Dendritic cell treated with granulocyte-macrophage colony-stimulating factor and Interleukin-4, amounts not matched to agents 40 ng/mL and 50 ng/mL, for 4 days (primary cell): ENCODE data around the gene ZNRF1.
"Not testable (repeated sequence)": the region's sequence is repeated elsewhere in the genome, so short reads cannot be mapped to it uniquely, and the experiment has no call there.

Experiments
- H3K27ac Mint-ChIP-seq: one replicate; pipeline ENCODE4 v1.8.0; 2022; ENCODE audit warnings: mild to moderate bottlenecking, mixed read lengths
- H3K27me3 Mint-ChIP-seq: one replicate; pipeline ENCODE4 v1.8.0; 2022; ENCODE audit warnings: mild to moderate bottlenecking, mixed read lengths
- H3K36me3 Mint-ChIP-seq: one replicate; pipeline ENCODE4 v1.8.0; 2022; ENCODE audit warnings: low read depth, mixed read lengths
- H3K4me1 Mint-ChIP-seq: one replicate; pipeline ENCODE4 v1.8.0; 2022; ENCODE audit warnings: low read depth, mixed read lengths
- H3K4me3 Mint-ChIP-seq: one replicate; pipeline ENCODE4 v1.8.0; 2022; ENCODE audit warnings: mild to moderate bottlenecking, moderate library complexity, mixed read lengths
- H3K9me3 Mint-ChIP-seq: one replicate; pipeline ENCODE4 v1.8.0; 2022; ENCODE audit warnings: mixed read lengths
- intact Hi-C: fragments of 100-400 bp; cut with micrococcal nuclease; formaldehyde crosslinking; loops from one replicate; pipeline ENCODE4 v1.15.0; 2022

ZNRF1 gene

DNA sequence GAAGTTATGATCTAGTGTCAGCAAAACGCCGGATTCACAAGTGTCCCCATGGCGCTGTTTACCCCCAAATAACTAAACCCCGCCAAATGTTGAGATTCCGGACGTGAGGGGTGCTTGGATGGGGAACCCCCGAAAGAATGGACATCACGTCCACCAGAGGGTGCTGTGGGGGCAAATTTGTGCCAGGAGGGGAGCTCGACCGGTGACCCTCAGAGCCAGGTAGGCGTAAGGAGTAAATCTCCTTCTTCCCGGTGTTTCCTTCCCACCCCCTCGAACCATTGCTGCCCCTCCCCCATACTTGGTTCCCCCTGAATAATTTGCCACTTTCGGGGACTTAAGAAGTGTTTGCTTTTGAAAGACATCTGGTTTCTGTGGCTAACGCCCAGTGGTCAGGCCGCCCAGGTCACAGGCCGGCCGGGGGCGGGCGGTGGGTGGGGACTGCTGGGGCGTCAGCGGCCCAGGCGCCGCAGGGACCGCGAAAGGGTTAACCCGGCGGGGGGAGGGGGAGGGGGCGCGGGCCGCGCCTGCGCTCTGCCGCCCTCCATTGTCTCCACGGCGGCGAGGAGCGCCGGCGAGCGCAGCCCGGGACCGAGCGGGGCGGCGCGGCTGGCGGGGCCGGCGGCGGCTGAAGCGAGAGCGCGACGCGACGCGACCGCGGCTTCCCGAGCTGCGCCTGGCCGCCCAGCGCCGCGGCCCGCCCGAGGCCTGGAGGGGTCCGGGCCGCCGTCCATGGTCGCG, at the start of gene ZNRF1:
TSS of gene ZNRF1 (plus strand) at position 544 of the 738 bp plus-strand sequence. CDS start 648 bp downstream, outside the sequence.
- Mint-ChIP-seq H3K27ac (peak within 1 kb of the TSS; percentile 78), H3K4me1 (peaks cover 50% of the 10 kb centered on the region), H3K9me3 (no peaks in the 10 kb centered on the region), H3K4me3 (peak within 1 kb of the TSS; percentile 85), H3K27me3 (peaks cover 26% of the 10 kb centered on the region), H3K36me3 (peaks cover 12% of the 10 kb centered on the region)
- intact Hi-C loops: loop anchor here (1.0 kb wide), 1 partner anchor 113 kb away; no protein-coding TSS in a partner anchor

DNA sequence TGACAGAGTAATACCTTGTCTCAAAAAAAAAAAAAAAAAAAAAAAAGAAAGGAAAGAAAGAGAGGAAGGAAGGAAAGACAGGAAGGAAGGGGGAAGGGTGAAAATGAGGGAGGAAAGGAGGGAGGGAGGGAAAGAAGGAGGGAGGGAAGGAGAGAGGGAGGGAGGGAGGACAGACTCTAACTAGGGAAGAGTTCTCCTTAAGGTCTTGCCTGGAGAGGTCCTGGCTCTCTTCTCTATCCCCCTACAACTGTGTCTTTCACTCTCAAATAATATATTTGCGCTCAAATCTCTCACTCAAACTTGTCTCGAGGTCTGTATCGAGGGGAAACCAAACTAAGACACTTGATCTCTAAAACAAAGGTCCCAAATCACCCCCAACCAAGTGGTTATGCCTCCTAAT, 49.5 kb upstream of the ZNRF1 start:
- H3K4me1 Mint-ChIP-seq: peaks cover 4% of the 10 kb centered on the region
- intact Hi-C loops: no loop called here
- H3K36me3 Mint-ChIP-seq: peaks cover 91% of the 10 kb centered on the region
- no peak overlapping the region for H3K27ac Mint-ChIP-seq
- H3K9me3 Mint-ChIP-seq: no peaks in the 10 kb centered on the region
- H3K4me3 Mint-ChIP-seq: no peak overlapping the region
- H3K27me3 Mint-ChIP-seq: no peaks in the 10 kb centered on the region

DNA sequence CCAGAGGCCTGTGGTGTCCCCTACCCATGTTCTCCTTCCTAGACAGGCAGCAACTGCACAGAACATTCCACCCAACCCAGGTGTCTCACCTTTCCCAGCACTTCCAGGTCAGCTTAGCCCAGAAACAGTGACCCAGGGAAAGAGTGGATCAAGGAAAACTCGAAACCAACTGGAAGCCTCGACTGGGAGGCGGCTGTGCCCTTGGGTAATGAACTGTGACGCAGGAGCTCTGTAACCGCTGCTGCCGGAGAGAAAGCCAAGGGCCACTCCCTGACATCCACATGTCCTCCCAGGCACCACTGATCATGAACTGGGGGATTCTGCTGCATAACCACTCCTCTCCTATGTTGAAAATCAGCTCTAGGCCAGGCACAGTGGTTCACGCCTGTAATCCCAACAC, 48.3 kb upstream of the ZNRF1 start:
- Mint-ChIP-seq H3K36me3 (peaks cover 90% of the 10 kb centered on the region), H3K4me1 (peaks cover 4% of the 10 kb centered on the region), H3K27ac (no peak overlapping the region), H3K4me3 (no peak overlapping the region), H3K27me3 (no peaks in the 10 kb centered on the region), H3K9me3 (no peaks in the 10 kb centered on the region)
- intact Hi-C loops: no loop called here

DNA sequence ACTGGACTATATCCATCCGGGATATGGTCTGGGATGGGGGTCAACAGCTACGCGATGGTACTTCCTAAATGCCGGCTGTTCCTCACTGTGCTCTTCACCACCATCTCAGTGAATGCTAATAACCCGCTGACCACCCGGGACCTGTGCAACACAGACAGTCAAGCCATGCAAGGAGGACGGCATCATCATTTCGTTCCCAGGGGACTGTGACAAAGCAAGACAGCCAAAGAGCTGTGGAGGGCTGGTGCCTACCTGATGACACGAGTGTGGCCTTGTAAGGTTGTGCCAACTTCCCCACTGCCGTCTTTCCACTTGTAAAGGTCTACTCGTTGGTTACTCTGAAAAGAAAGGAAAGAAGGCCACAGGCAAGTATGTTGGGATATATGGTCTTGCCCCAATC, 47.6 kb upstream of the ZNRF1 start:
- peaks cover 4% of the 10 kb centered on the region for H3K4me1 Mint-ChIP-seq
- intact Hi-C loops: no loop called here
- H3K27ac Mint-ChIP-seq: no peak overlapping the region
- no peaks in the 10 kb centered on the region for H3K9me3 Mint-ChIP-seq
- no peak overlapping the region for H3K4me3 Mint-ChIP-seq
- peaks cover 91% of the 10 kb centered on the region for H3K36me3 Mint-ChIP-seq
- no peaks in the 10 kb centered on the region for H3K27me3 Mint-ChIP-seq

DNA sequence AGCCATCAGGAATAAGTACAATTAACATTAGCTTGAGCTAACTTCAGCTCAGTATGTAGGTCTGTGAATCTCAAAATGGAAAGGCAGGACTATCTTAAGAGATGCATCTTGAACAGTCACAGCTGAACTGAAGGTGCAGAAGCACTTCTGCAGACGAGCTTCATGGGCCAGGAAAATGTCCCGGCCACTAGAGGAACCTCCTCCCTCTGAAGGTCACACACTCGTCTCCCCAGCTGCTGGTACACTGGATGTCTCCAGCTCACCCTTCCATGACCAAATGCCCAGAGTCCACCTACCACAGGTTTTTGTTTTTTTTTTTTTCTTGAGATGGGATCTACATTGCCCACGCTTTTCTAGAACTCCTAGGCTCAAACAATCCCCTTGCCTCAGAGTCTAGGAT, 47.1 kb upstream of the ZNRF1 start:
- intact Hi-C loops: no loop called here
- Mint-ChIP-seq H3K4me3 (no peak overlapping the region), H3K27me3 (no peaks in the 10 kb centered on the region), H3K9me3 (no peaks in the 10 kb centered on the region), H3K27ac (no peak overlapping the region), H3K4me1 (peaks cover 4% of the 10 kb centered on the region), H3K36me3 (peaks cover 91% of the 10 kb centered on the region)

DNA sequence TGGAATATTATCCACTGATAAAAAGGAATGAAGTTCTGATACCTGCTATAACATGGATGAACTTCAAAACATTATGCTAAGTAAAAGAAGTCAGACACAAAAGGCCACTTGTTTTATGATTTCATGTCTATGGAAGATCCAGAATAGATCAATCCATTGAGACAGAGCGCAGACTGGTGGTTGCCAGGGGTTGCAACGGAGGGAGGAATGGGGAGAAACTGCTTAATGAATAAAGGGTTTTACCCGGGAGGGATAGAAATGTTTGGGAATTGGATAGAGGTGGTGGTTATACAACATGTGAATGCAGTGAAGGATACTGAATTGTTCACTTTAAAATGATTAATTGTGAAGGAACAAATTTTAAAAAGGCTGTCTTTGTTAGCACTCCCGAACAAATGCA, 44.1 kb upstream of the ZNRF1 start:
- Mint-ChIP-seq H3K4me1 (no peaks in the 10 kb centered on the region), H3K9me3 (no peaks in the 10 kb centered on the region), H3K36me3 (peaks cover 88% of the 10 kb centered on the region), H3K27ac (no peak overlapping the region), H3K4me3 (no peak overlapping the region), H3K27me3 (no peaks in the 10 kb centered on the region)
- intact Hi-C loops: no loop called here

DNA sequence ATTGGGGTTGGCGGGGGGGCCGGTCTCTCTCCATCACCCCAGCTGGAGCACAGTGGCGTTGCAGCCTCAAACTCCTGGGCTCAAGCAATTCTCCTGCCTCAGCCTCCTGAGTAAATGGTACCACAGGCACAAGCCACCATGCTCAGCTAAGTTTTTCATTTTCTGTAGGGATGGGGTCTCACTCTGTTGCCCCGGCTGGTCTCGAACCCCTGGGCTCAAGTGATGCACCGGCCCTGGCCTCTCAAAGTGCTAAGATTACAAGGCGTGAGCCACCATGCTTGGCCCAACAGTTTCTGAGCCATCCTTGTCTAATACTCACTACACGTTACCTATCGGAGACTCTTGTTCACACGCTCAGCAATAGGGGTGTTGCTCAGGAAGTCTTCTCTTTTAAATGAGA, 25.5 kb upstream of the ZNRF1 start:
- H3K27ac Mint-ChIP-seq: no peak overlapping the region
- intact Hi-C loops: no loop called here
- H3K4me1 Mint-ChIP-seq: peaks cover 13% of the 10 kb centered on the region
- no peaks in the 10 kb centered on the region for H3K27me3 Mint-ChIP-seq
- peaks cover 21% of the 10 kb centered on the region for H3K36me3 Mint-ChIP-seq
- no peak overlapping the region for H3K4me3 Mint-ChIP-seq
- H3K9me3 Mint-ChIP-seq: no peaks in the 10 kb centered on the region

DNA sequence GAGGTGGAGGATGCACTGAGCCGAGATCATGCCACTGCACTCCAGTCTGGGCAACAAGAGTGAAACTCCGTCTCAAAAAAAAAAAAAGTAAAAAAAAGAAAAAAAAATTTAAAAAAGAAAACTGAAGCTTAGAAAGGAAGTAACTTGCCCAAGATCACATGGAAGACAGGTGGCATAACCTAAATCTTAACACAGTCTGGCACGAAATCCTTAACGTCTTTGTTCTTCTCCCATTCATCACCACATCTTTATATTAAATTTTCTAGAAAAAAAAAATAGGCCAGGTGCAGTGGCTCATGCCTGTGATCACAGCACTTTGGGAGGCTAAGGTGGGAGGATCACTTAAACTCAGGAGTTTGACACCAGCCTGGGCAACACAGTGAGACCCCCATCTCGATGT, 23.2 kb upstream of the ZNRF1 start:
- H3K4me3 Mint-ChIP-seq: no peak overlapping the region
- H3K27ac Mint-ChIP-seq: no peak overlapping the region
- no peaks in the 10 kb centered on the region for H3K9me3 Mint-ChIP-seq
- H3K4me1 Mint-ChIP-seq: peaks cover 5% of the 10 kb centered on the region
- peaks cover 26% of the 10 kb centered on the region for H3K36me3 Mint-ChIP-seq
- intact Hi-C loops: no loop called here
- no peaks in the 10 kb centered on the region for H3K27me3 Mint-ChIP-seq

DNA sequence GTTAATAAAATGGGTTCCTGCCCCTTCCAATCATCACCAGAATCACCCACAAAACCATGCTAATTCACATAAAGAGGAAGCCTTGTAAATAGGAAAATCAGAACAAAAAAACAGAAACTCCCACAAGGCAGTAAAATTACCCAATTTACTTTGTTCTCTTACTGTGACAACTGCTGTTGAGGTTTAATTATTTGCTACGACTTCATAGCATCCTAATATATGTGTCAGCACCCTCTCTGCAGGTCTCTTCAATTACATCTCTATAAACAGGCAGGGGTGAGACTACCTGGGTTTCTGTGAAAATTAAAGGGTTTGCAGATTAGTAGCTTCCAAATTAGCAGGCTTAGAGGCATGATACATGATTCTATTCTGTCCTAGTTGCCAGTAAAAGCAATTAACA, 16.6 kb upstream of the ZNRF1 start:
- H3K27me3 Mint-ChIP-seq: no peaks in the 10 kb centered on the region
- H3K4me1 Mint-ChIP-seq: peaks cover 22% of the 10 kb centered on the region
- peaks cover 16% of the 10 kb centered on the region for H3K36me3 Mint-ChIP-seq
- intact Hi-C loops: no loop called here
- H3K9me3 Mint-ChIP-seq: no peaks in the 10 kb centered on the region
- H3K4me3 Mint-ChIP-seq: no peak overlapping the region
- H3K27ac Mint-ChIP-seq: no peak overlapping the region

DNA sequence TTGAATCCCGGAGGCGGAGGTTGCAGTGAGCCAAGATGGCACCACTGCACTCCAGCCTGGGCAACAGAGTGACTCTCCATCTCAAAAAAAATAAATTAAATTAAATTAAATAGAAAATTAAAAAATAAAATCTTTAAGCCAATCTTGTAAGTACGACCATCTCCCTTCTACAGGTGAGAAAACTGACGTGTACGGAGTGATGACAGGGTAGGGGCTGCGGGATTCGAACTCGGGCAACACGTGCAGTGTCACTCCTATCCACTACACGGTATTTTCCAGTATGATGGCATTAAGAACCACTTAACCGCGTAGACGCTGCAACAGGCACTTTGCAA, 14.7 kb upstream of the ZNRF1 start:
- Mint-ChIP-seq H3K9me3 (no peaks in the 10 kb centered on the region), H3K27ac (peak overlapping the region; percentile 82)

DNA sequence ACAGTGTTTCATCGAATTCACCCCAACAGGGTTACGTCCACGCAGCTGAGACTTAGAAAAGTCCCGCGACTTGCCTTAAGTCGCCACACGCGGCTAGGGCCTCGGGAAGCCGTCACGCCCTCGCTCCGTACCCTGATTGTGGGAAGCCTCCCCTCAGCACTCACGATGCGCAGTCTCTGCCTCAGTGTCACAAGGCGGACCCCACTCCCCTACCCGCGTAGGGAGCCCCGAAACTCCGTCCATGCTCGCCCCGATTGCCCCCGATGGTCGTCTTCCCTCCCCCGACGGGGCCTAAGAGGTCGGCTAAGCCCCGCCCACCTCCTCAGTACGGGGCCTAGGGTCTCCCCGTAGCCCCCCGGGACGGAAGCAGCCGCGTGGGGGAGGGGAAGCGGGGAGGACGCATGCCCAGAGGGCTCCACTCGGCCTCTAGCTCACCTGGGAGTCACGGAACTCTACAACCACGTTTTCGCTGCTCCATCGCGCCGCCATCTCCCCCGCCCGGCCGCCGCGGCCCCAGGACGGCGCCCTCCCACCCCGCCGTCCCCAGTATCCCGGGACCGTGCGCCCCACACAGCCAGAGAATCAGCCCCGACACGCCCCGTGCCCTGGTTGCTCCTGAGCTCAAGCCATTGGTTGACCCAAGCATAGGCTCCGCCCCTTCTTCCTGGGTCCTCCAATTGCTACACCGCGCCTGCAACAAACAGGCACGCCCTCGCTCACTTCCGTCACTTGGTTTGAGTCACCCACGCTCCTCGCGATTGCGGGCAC, 14.1 kb upstream of the ZNRF1 start, which contains the start of gene WDR59:
TSS of gene WDR59 (minus strand) at position 595 of the 768 bp plus-strand sequence. CDS start at position 489, 106 bp downstream.
- H3K9me3 Mint-ChIP-seq: no peaks in the 10 kb centered on the region
- intact Hi-C loops: loop anchor here (1.0 kb wide), 1 partner anchor 164 kb away; the partner anchor contains the start of gene ZFP1

More for the DNA sequence above, 14.7 kb upstream of the ZNRF1 start:
- H3K27me3 Mint-ChIP-seq: no peaks in the 10 kb centered on the region
- peak overlapping the region; percentile 82 for H3K4me3 Mint-ChIP-seq
- intact Hi-C loops: no loop called here
- H3K36me3 Mint-ChIP-seq: no peaks in the 10 kb centered on the region
- peaks cover 22% of the 10 kb centered on the region for H3K4me1 Mint-ChIP-seq

DNA sequence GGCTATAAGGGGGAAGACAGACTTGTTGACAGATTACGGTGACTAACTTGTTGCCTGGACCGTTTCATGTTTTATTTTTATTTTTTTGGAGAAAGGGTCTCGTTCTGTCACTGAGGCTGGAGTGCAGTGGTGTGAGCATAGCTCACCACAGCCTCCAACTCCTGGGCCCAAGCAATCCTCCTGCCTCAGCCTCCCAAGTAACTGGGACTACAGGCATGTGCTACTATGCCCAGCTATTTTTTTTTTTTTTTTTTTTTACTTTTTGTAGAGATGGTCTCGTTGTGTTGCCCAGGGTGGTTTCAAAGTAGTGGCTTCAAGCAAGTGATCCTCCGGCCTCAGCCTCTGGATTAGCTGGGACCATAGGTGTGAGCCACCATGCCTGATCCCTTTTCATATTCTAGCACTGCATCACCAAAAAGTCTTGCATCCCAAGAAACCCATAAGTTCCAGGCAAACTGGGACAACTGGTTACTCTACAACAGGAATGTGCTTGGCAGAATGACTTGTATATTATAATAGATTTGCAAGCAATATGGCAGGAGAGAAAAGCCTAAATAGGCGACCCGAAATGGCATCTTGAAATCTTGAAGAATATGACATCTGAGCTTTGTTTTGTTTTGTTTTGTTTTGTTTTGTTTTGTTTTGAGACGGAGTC, 11.7 kb upstream of the ZNRF1 start:
- Mint-ChIP-seq H3K27ac (no peak overlapping the region), H3K9me3 (no peaks in the 10 kb centered on the region), H3K4me3 (no peak overlapping the region), H3K27me3 (peaks cover 10% of the 10 kb centered on the region), H3K36me3 (no peaks in the 10 kb centered on the region), H3K4me1 (peaks cover 21% of the 10 kb centered on the region)
- intact Hi-C loops: no loop called here

More for the DNA sequence above, 14.1 kb upstream of the ZNRF1 start, which contains the start of gene WDR59:
- Mint-ChIP-seq H3K4me3 (peak within 1 kb of the TSS; percentile 82), H3K27ac (peak within 1 kb of the TSS; percentile 82), H3K27me3 (peaks cover 3% of the 10 kb centered on the region), H3K4me1 (peaks cover 22% of the 10 kb centered on the region), H3K36me3 (no peaks in the 10 kb centered on the region)

DNA sequence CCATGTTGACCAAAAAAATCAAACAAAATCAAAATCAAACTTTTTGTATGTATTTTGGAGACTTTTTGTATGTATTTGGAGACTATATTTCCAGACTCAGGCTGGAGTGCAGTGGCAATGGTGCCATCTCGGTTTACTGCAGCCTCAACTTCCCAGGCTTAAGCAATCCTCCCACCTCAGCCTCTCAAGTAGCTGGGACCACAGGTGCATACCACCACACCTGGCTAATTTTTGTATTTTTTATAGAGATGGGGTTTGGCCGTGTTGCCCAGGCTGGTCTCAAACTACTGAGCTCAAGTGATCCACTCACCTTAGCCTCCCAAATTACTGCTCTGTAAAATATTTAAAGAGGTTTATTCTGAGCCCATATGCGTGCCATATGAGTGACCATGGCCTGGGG, 9.0 kb upstream of the ZNRF1 start:
- H3K27ac Mint-ChIP-seq, H3K36me3 Mint-ChIP-seq, intact Hi-C loops, H3K9me3 Mint-ChIP-seq, H3K4me1 Mint-ChIP-seq, H3K4me3 Mint-ChIP-seq: not testable (repeated sequence)
- H3K27me3 Mint-ChIP-seq: peaks cover 18% of the 10 kb centered on the region

DNA sequence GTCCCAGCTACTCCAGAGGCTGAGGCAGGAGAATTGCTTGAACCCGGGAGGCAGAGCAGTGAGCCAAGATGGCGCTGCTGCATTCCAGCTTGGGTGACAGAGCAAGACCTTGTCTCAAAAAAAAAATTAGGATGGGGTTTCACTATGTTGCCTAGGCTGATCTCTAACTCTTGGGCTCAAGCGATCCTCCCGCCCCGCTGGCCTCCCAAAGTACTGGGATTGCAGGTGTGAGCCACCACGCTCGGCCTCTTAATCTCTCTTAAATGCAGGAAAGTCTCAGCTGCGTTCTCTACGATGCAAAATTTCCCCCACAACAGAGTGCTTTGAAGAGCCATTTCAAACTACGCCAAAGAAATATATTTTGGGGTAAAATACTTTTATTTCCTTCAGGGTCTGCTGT, 8.0 kb upstream of the ZNRF1 start:
- intact Hi-C loops: no loop called here
- peaks cover 6% of the 10 kb centered on the region for H3K4me1 Mint-ChIP-seq

More for the DNA sequence above, 8.0 kb upstream of the ZNRF1 start:
- H3K27ac Mint-ChIP-seq: no peak overlapping the region
- H3K9me3 Mint-ChIP-seq: no peaks in the 10 kb centered on the region
- no peaks in the 10 kb centered on the region for H3K36me3 Mint-ChIP-seq
- no peak overlapping the region for H3K4me3 Mint-ChIP-seq
- peaks cover 18% of the 10 kb centered on the region for H3K27me3 Mint-ChIP-seq
